ENCODE results near the gene RPS6KA3. TPM values are rescaled to one million over a fixed set of nuclear protein-coding genes. Genes with fewer than 3 reads are reported as not detected.

Gene RPS6KA3
- total and polyA plus RNA-seq, 8 donors, result 5.2 to 88.1 (median 39.8) TPM

- Histone ChIP-seq H3K36me3 (peaks cover 0 to 17% (median 12%) of the 10 kb centered on the region in 4 donors), H3K27me3 (no peaks in the 10 kb centered on the region), H3K4me1 (no peaks in the 10 kb centered on the region), H3K9me3 (peaks cover 0 to 7% (median 0%) of the 10 kb centered on the region in 4 donors), H3K27ac (no peak overlapping the region), H3K4me3 (no peak overlapping the region)
- DNase-seq, result no peak
- TF ChIP-seq POLR2A (IDR thresholded peaks at IDR 0.05) (no peak), EP300 (IDR thresholded peaks at IDR 0.05) (no peak), CTCF (IDR thresholded peaks at IDR 0.05) (no peak), POLR2AphosphoS5 (IDR thresholded peaks at IDR 0.05) (no peak)
- intact Hi-C loops (cut with DNase I; ENCODE audit: low total_unique reads), result no loop called here
Observed at GRCh38 chrX:20235755-20236154, 31.0 kb downstream of the RPS6KA3 start.

GRCh38 chrX:20233336-20233735, 33.4 kb downstream of the RPS6KA3 start:
- 77 to 97% (median 93%) methylated on average over 2 of the region's 2 CpGs for WGBS, 5 donors
- peaks cover 0 to 17% (median 12%) of the 10 kb centered on the region in 4 donors for H3K36me3 ChIP-seq
- peaks cover 0 to 7% (median 0%) of the 10 kb centered on the region in 4 donors for H3K9me3 ChIP-seq
- no peak overlapping the region for H3K4me3 ChIP-seq
- H3K27me3 ChIP-seq, result no peaks in the 10 kb centered on the region
- intact Hi-C loops (cut with DNase I; ENCODE audit: low total_unique reads), result no loop called here
- TF ChIP-seq CTCF (IDR thresholded peaks at IDR 0.05) (no peak), POLR2AphosphoS5 (IDR thresholded peaks at IDR 0.05) (no peak), POLR2A (IDR thresholded peaks at IDR 0.05) (no peak), EP300 (IDR thresholded peaks at IDR 0.05) (no peak)
- H3K27ac ChIP-seq, result no peak overlapping the region
- no peaks in the 10 kb centered on the region for H3K4me1 ChIP-seq
- no peak for DNase-seq

GRCh38 chrX:20231598-20231997, 35.1 kb downstream of the RPS6KA3 start:
- H3K27me3 ChIP-seq, result no peaks in the 10 kb centered on the region
- WGBS, 5 donors, result 79 to 94% (median 92%) methylated on average over 4 of the region's 4 CpGs
- no peak overlapping the region for H3K4me3 ChIP-seq
- H3K27ac ChIP-seq, result no peak overlapping the region
- intact Hi-C loops (cut with DNase I; ENCODE audit: low total_unique reads), result no loop called here
- peaks cover 0 to 7% (median 0%) of the 10 kb centered on the region in 4 donors for H3K9me3 ChIP-seq
- DNase-seq, result no peak
- TF ChIP-seq POLR2AphosphoS5 (IDR thresholded peaks at IDR 0.05), result no peak
- no peak for TF ChIP-seq POLR2A (IDR thresholded peaks at IDR 0.05)
- TF ChIP-seq CTCF (IDR thresholded peaks at IDR 0.05), result no peak
- no peaks in the 10 kb centered on the region for H3K4me1 ChIP-seq
- H3K36me3 ChIP-seq, result peaks cover 0 to 17% (median 12%) of the 10 kb centered on the region in 4 donors

GRCh38 chrX:20230406-20230805, 36.3 kb downstream of the RPS6KA3 start:
- Histone ChIP-seq H3K4me3 (no peak overlapping the region), H3K27ac (no peak overlapping the region), H3K36me3 (peaks cover 0 to 17% (median 12%) of the 10 kb centered on the region in 4 donors), H3K27me3 (no peaks in the 10 kb centered on the region), H3K4me1 (no peaks in the 10 kb centered on the region), H3K9me3 (peaks cover 0 to under 1% (median 0%) of the 10 kb centered on the region in 4 donors)
- WGBS, 5 donors, result 84 to 100% (median 92%) methylated on average over 3 of the region's 3 CpGs
- no peak for DNase-seq
- intact Hi-C loops (cut with DNase I; ENCODE audit: low total_unique reads), result no loop called here
- TF ChIP-seq CTCF (IDR thresholded peaks at IDR 0.05), result no peak
- no peak for TF ChIP-seq POLR2AphosphoS5 (IDR thresholded peaks at IDR 0.05)
